ENCODE data around the gene NFYB.

DNA sequence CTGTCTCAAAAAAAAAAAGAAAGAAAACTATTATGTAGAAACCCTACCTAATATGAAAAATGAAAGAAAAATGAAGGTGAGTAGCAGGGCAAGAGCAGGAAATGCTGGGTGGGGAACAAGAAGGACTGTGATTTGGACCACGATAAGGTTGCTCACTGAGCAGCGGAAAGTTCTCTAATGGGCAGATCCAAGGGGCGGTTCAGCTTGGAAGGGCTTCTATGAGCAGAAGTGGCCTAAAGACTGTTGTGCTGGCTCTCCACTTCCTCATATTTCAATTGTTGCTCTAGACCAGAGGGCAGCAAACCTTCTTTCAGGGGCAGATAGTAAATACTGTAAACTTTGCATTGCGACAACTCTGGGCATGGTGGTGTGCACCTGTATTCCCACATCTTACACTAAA lies 16.3 kb upstream of the NFYB start:
- TF ChIP-seq, protein P1, sequence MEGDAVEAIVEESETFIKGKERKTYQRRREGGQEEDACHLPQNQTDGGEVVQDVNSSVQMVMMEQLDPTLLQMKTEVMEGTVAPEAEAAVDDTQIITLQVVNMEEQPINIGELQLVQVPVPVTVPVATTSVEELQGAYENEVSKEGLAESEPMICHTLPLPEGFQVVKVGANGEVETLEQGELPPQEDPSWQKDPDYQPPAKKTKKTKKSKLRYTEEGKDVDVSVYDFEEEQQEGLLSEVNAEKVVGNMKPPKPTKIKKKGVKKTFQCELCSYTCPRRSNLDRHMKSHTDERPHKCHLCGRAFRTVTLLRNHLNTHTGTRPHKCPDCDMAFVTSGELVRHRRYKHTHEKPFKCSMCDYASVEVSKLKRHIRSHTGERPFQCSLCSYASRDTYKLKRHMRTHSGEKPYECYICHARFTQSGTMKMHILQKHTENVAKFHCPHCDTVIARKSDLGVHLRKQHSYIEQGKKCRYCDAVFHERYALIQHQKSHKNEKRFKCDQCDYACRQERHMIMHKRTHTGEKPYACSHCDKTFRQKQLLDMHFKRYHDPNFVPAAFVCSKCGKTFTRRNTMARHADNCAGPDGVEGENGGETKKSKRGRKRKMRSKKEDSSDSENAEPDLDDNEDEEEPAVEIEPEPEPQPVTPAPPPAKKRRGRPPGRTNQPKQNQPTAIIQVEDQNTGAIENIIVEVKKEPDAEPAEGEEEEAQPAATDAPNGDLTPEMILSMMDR (IDR thresholded peaks at IDR 0.05 in 2 of 3, conservative IDR thresholded peaks at IDR 0.05 in 1 of 3; ENCODE audit: borderline replicate concordance in 1 of 3, insufficient read depth in 1 of 3, low read depth in 2 of 3, low read length in 2 of 3) = no peak
- TF ChIP-seq SP1 (IDR thresholded peaks at IDR 0.05; ENCODE audit: low read depth) (no peak), EZH2 (IDR thresholded peaks at IDR 0.05) (no peak), ZNF274 (IDR thresholded peaks at IDR 0.05; ENCODE audit: low read depth, low read length) (no peak), POLR2A (IDR thresholded peaks at IDR 0.05; ENCODE audit: borderline replicate concordance, extremely low read depth, insufficient read depth, insufficient read length) (no peak)
- TF ChIP-seq, protein P2, sequence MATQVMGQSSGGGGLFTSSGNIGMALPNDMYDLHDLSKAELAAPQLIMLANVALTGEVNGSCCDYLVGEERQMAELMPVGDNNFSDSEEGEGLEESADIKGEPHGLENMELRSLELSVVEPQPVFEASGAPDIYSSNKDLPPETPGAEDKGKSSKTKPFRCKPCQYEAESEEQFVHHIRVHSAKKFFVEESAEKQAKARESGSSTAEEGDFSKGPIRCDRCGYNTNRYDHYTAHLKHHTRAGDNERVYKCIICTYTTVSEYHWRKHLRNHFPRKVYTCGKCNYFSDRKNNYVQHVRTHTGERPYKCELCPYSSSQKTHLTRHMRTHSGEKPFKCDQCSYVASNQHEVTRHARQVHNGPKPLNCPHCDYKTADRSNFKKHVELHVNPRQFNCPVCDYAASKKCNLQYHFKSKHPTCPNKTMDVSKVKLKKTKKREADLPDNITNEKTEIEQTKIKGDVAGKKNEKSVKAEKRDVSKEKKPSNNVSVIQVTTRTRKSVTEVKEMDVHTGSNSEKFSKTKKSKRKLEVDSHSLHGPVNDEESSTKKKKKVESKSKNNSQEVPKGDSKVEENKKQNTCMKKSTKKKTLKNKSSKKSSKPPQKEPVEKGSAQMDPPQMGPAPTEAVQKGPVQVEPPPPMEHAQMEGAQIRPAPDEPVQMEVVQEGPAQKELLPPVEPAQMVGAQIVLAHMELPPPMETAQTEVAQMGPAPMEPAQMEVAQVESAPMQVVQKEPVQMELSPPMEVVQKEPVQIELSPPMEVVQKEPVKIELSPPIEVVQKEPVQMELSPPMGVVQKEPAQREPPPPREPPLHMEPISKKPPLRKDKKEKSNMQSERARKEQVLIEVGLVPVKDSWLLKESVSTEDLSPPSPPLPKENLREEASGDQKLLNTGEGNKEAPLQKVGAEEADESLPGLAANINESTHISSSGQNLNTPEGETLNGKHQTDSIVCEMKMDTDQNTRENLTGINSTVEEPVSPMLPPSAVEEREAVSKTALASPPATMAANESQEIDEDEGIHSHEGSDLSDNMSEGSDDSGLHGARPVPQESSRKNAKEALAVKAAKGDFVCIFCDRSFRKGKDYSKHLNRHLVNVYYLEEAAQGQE (IDR thresholded peaks at IDR 0.05; ENCODE audit: low read depth) = no peak
- TF ChIP-seq, protein P3, sequence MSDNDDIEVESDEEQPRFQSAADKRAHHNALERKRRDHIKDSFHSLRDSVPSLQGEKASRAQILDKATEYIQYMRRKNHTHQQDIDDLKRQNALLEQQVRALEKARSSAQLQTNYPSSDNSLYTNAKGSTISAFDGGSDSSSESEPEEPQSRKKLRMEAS (IDR thresholded peaks at IDR 0.05) = no peak
